HepG2 (cell line): Measurements from ENCODE around the gene FAM3D. TPM values are rescaled to one million over a fixed set of nuclear protein-coding genes. Genes with fewer than 3 reads are reported as not detected.

Experiments
- ATAC-seq: fragments of 200-7000 bp; cut with Tn5 transposase; 3 replicates; pipeline ENCODE4 v1.9.1; 2020; ENCODE audit warnings: mild to moderate bottlenecking, moderate library complexity
- BruUV-seq: library from RNA; stranded (reverse); fragments of 400-500 nt; replicated peaks from 2 replicates; lab custom pipeline; 2021; lab: Mats Ljungman, UMichigan
- CTCF ChIA-PET: fragments of 300-600 bp; formaldehyde crosslinking; extraction: SDS; loops from one replicate; lab custom pipeline; 2021; ENCODE audit warnings: low total read pairs, inconsistent platforms, low intra/inter-chr PET ratio; lab: Yijun Ruan, JAX
- POLR2A ChIA-PET: fragments of 350-600 bp; sonication (Branson Sonifier 250); formaldehyde crosslinking; loops from one replicate; lab custom pipeline; 2020; ENCODE audit warnings: antibody characterized with exemption, inconsistent platforms; lab: Yijun Ruan, JAX
- DNase-seq: peaks from one replicate; pipeline ENCODE4 v3.0.0-alpha.2; 2015; ENCODE audit warnings: low spot score
- FAIRE-seq: peaks from 3 replicates; lab custom pipeline; 2011; peaks lifted over from hg19 to GRCh38; lab: Jason Lieb, UNC
- H2AFZ ChIP-seq: one replicate; pipeline ENCODE4 v1.6.1; 2011; ENCODE audit warnings: low read length, inconsistent platforms
- H3K27ac ChIP-seq: fragments of 300-600 bp; 3 replicates; pipeline ENCODE4 v1.8.0; 2011; ENCODE audit warnings: mixed run types, mild to moderate bottlenecking, mixed read lengths, low read length, inconsistent platforms; ENCODE audit not compliant: insufficient read depth; ENCODE audit errors: extremely low read length
- H3K27me3 ChIP-seq, 2 experiments: fragments of 200-600 bp in 1 of 2; 2 replicates in 1 of 2; 3 replicates in 1 of 2; pipeline versions ENCODE4 v1.6.0 to v1.8.0; 2011; ENCODE audit warnings: low read length in 2 of 2, mild to moderate bottlenecking in 2 of 2, moderate library complexity in 2 of 2, inconsistent platforms in 1 of 2; ENCODE audit not compliant: insufficient read depth in 2 of 2, control insufficient read depth in 1 of 2
- H3K36me3 ChIP-seq, 2 experiments: fragments of 200-600 bp in 1 of 2; replicated peaks in 1 of 2; 2 replicates in 1 of 2; 3 replicates in 1 of 2; pipeline versions ENCODE4 v1.5.1 to v1.8.0; 2011; ENCODE audit warnings: low read length in 2 of 2, inconsistent platforms in 1 of 2; ENCODE audit not compliant: insufficient read depth in 2 of 2, control insufficient read depth in 1 of 2
- H3K4me1 ChIP-seq: 2 replicates; pipeline ENCODE4 v1.5.1; 2012; ENCODE audit warnings: low read length, inconsistent platforms; ENCODE audit not compliant: insufficient read depth
- H3K4me2 ChIP-seq: 2 replicates; pipeline ENCODE4 v1.6.0; 2011; ENCODE audit warnings: low read depth, low read length, inconsistent platforms
- H3K4me3 ChIP-seq, 3 experiments: fragments of 200-600 bp in 1 of 3; sonication (generic), shearing (Covaris generic) in 1 of 3; replicated peaks in 1 of 3; 2 replicates each; pipeline ENCODE4 v1.5.1; 2011 to 2016; ENCODE audit warnings: low read length in 3 of 3, inconsistent platforms in 2 of 3, low read depth in 2 of 3, mild to moderate bottlenecking in 2 of 3, control low read depth in 1 of 3, mixed read lengths in 1 of 3; ENCODE audit not compliant: insufficient read depth in 1 of 3
- H3K79me2 ChIP-seq: one replicate; pipeline ENCODE4 v1.6.1; 2011; ENCODE audit warnings: low read length, inconsistent platforms; ENCODE audit not compliant: insufficient read depth
- H3K9ac ChIP-seq: 2 replicates; pipeline ENCODE4 v1.6.0; 2011; ENCODE audit warnings: mild to moderate bottlenecking, low read depth, low read length, inconsistent platforms; ENCODE audit not compliant: insufficient read depth
- H3K9me3 ChIP-seq: 2 replicates; pipeline ENCODE4 v1.5.1; 2012; ENCODE audit warnings: mild to moderate bottlenecking, low read length
- H4K20me1 ChIP-seq: 2 replicates; pipeline ENCODE4 v1.6.0; 2011; ENCODE audit warnings: inconsistent platforms, mild to moderate bottlenecking, low read length, moderate library complexity; ENCODE audit not compliant: insufficient read depth
- BCL6 ChIP-seq: IDR thresholded peaks from 2 replicates; pipeline ENCODE4 v1.6.1; 2016; ENCODE audit warnings: missing genetic modification reagents, missing compliant biosample characterization
- FUBP1 ChIP-seq: sonication (generic); formaldehyde crosslinking; IDR thresholded peaks from 2 replicates; pipeline ENCODE4 v1.5.1; 2020; ENCODE audit warnings: missing genetic modification reagents, mild to moderate bottlenecking, borderline replicate concordance
- IRX3 ChIP-seq: sonication (generic); formaldehyde crosslinking; IDR thresholded peaks from 2 replicates; pipeline ENCODE4 v1.8.1; 2023; ENCODE audit warnings: mild to moderate bottlenecking, low read depth, missing genetic modification reagents, borderline replicate concordance
- MAFK ChIP-seq, 2 experiments: IDR thresholded peaks in 1 of 2; conservative IDR thresholded peaks in 1 of 2; 2 replicates each; pipeline ENCODE4 v1.6.1; 2011; ENCODE audit warnings: improper control_type of control experiment in 2 of 2, low read length in 2 of 2
- RFX1 ChIP-seq: fragments of 450-650 bp; IDR thresholded peaks from 2 replicates; pipeline ENCODE4 v1.6.1; 2017
- THAP7 ChIP-seq: sonication (generic); formaldehyde crosslinking; IDR thresholded peaks from 2 replicates; pipeline ENCODE4 v1.8.1; 2023; ENCODE audit warnings: mild to moderate bottlenecking, missing genetic modification reagents
- TIGD3 ChIP-seq: sonication (generic); formaldehyde crosslinking; IDR thresholded peaks from 2 replicates; pipeline ENCODE4 v1.5.1; 2020; ENCODE audit warnings: mild to moderate bottlenecking, missing genetic modification reagents, borderline replicate concordance
- ZNF18 ChIP-seq: sonication (generic); formaldehyde crosslinking; IDR thresholded peaks from 2 replicates; pipeline ENCODE4 v1.8.0; 2022; ENCODE audit warnings: mild to moderate bottlenecking, missing genetic modification reagents; ENCODE audit not compliant: insufficient replicate concordance
- ZNF225 ChIP-seq: sonication (generic); formaldehyde crosslinking; IDR thresholded peaks from 2 replicates; pipeline ENCODE4 v1.4.0; 2020; ENCODE audit warnings: mild to moderate bottlenecking, missing genetic modification reagents
- ZNF749 ChIP-seq: sonication (generic); formaldehyde crosslinking; IDR thresholded peaks from 2 replicates; pipeline ENCODE4 v1.8.0; 2022; ENCODE audit warnings: mild to moderate bottlenecking, missing genetic modification reagents, moderate library complexity, borderline replicate concordance
- ZNF878 ChIP-seq: sonication (generic); formaldehyde crosslinking; IDR thresholded peaks from 2 replicates; pipeline ENCODE4 v1.8.1; 2023; ENCODE audit warnings: mild to moderate bottlenecking, missing genetic modification reagents, moderate library complexity
- ZSCAN31 ChIP-seq: sonication (generic); formaldehyde crosslinking; IDR thresholded peaks from 2 replicates; pipeline ENCODE4 v1.5.0; 2020; ENCODE audit warnings: low read depth, mild to moderate bottlenecking, missing genetic modification reagents
- WGBS: methylation state at CpG from one replicate; pipeline ENCODE4 v1.1.6; 2017; ENCODE audit warnings: low lambda C conversion rate; 5-methylcytosine and 5-hydroxymethylcytosine counted together
- in situ Hi-C: cut with HindIII; loops from 2 replicates; pipeline ENCODE4 v1.10.0; 2017; ENCODE audit warnings: low pct_unique_long_range_greater_than_20kb; ENCODE audit not compliant: extremely low pct_ligation_motif_present
- intact Hi-C: fragments of 100-400 bp; cut with micrococcal nuclease; formaldehyde crosslinking; loops from one replicate; pipeline ENCODE4 v1.10.0; 2022; ENCODE audit not compliant: unreplicated experiment
- polyA plus RNA-seq, 8 experiments: library from polyadenylated mRNA; depleted of rRNA in 3 of 8; stranded (reverse) in 7 of 8; unstranded in 1 of 8; fragments of >200 nt; fragmentation: Illumina TruSeq in 4 of 8; extraction: Trizol in 4 of 8; gene quantifications; 2 replicates each; pipeline versions ENCODE4 v1.2.1 to v1.2.3, GENCODE V29; 2011 to 2016; ENCODE audit warnings: low read depth in 4 of 8, missing spikeins in 1 of 8, mixed read lengths in 1 of 8; ENCODE audit not compliant: insufficient read depth in 1 of 8
- total RNA-seq, 5 experiments: library from RNA; depleted of rRNA; stranded (reverse); fragments of >200 nt; fragmentation: Illumina TruSeq; extraction: Trizol; gene quantifications; 2 replicates each; pipeline ENCODE4 v1.2.3, GENCODE V29; 2016; ENCODE audit warnings: low read depth in 1 of 5
- TF ChIP-seq, protein P1 (sequence below): sonication (generic); formaldehyde crosslinking; IDR thresholded peaks from 2 replicates; pipeline ENCODE4 v1.4.0; 2020; ENCODE audit warnings: missing genetic modification reagents, borderline replicate concordance
- TF ChIP-seq, protein P2 (sequence below): sonication (generic); formaldehyde crosslinking; IDR thresholded peaks from 2 replicates; pipeline ENCODE4 v1.8.1; 2022; ENCODE audit warnings: mild to moderate bottlenecking, missing genetic modification reagents

The FAM3D gene
- total and polyA plus RNA-seq, 2 of the 13 experiments (the other 11 are each of a cell fraction or from before 2014, with no cell fraction given) = not detected

DNA sequence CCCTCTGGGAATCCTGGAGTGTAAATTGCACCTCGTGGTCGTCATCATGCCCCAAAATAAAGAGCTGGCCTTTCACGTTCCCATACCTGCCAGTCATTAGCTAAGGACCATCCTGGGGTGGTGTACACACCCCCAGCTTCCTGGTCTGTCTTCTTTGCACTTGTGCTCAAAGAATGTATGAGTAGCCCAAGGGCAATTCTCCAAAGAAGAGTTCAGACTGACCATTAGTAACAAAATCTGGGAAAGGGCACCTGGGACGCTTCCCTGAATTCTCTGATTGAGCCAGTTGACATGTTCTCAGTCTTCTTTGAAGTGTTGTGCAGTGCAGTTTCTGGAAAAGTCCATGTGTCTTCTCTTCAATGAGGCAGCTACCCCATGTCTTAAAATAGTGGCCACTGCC lies 34.8 kb downstream of the FAM3D start:
- no peak for TF ChIP-seq IRX3 (CRISPR knock-in tag)
- no peak for TF ChIP-seq THAP7 (CRISPR knock-in tag)
- TF ChIP-seq, protein P1, sequence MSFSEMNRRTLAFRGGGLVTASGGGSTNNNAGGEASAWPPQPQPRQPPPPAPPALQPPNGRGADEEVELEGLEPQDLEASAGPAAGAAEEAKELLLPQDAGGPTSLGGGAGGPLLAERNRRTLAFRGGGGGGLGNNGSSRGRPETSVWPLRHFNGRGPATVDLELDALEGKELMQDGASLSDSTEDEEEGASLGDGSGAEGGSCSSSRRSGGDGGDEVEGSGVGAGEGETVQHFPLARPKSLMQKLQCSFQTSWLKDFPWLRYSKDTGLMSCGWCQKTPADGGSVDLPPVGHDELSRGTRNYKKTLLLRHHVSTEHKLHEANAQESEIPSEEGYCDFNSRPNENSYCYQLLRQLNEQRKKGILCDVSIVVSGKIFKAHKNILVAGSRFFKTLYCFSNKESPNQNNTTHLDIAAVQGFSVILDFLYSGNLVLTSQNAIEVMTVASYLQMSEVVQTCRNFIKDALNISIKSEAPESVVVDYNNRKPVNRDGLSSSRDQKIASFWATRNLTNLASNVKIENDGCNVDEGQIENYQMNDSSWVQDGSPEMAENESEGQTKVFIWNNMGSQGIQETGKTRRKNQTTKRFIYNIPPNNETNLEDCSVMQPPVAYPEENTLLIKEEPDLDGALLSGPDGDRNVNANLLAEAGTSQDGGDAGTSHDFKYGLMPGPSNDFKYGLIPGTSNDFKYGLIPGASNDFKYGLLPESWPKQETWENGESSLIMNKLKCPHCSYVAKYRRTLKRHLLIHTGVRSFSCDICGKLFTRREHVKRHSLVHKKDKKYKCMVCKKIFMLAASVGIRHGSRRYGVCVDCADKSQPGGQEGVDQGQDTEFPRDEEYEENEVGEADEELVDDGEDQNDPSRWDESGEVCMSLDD (CRISPR knock-in tag) = no peak
- no peak for TF ChIP-seq ZNF749 (CRISPR knock-in tag)
- TF ChIP-seq ZNF18 (CRISPR knock-in tag) = no peak
- no peak for TF ChIP-seq TIGD3 (CRISPR knock-in tag)
- no peak for TF ChIP-seq ZSCAN31 (CRISPR knock-in tag)
- TF ChIP-seq ZNF878 (CRISPR knock-in tag) = no peak
- TF ChIP-seq, protein P2, sequence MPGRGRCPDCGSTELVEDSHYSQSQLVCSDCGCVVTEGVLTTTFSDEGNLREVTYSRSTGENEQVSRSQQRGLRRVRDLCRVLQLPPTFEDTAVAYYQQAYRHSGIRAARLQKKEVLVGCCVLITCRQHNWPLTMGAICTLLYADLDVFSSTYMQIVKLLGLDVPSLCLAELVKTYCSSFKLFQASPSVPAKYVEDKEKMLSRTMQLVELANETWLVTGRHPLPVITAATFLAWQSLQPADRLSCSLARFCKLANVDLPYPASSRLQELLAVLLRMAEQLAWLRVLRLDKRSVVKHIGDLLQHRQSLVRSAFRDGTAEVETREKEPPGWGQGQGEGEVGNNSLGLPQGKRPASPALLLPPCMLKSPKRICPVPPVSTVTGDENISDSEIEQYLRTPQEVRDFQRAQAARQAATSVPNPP (CRISPR knock-in tag) = no peak
- TF ChIP-seq RFX1 = no peak
- TF ChIP-seq MAFK (conservative IDR thresholded peaks at IDR 0.05 in 1 of 2, IDR thresholded peaks at IDR 0.05 in 1 of 2; ENCODE audit: low read length in 2 of 2) = no peak
- no peak for TF ChIP-seq ZNF225
- TF ChIP-seq BCL6 (CRISPR knock-in tag) = no peak
- no peak for TF ChIP-seq FUBP1 (CRISPR knock-in tag)
- Histone ChIP-seq H3K36me3 (no peaks in the 10 kb centered on the region), H3K79me2 (no peaks in the 10 kb centered on the region), H3K4me2 (no peak overlapping the region), H3K27ac (no peak overlapping the region), H2AFZ (no peak overlapping the region), H3K9me3 (no peaks in the 10 kb centered on the region), H3K9ac (no peak overlapping the region), H4K20me1 (no peaks in the 10 kb centered on the region), H3K4me3 (no peak overlapping the region), H3K4me1 (peaks cover 27% of the 10 kb centered on the region), H3K27me3 (peaks cover 6 to 37% of the 10 kb centered on the region in 2 experiments)
- CTCF ChIA-PET = interaction anchor here (2.4 kb wide), 1 partner anchor 63 kb away, joined by 18 read pairs; no protein-coding TSS in a partner anchor
- in situ Hi-C loops = no loop called here
- POLR2A ChIA-PET = interaction anchor here (0.7 kb wide), 1 partner anchor 96 kb away, joined by 3 read pairs; no protein-coding TSS in a partner anchor
- DNase-seq = no peak
- WGBS = 14% methylated on average over 1 of the region's 4 CpGs
- no peak for FAIRE-seq
- BruUV-seq = no TSS peak
- no peak for ATAC-seq
- intact Hi-C loops = no loop called here
